Stimulated activated naive CD4-positive, alpha-beta T cell treated with Interleukin-2 at 50 U/mL for 16 hours (primary cell): ENCODE data around the gene SINHCAF.
"Not testable (repeated sequence)": the region's sequence is repeated elsewhere in the genome, so short reads cannot be mapped to it uniquely, and the experiment has no call there.

Source experiments
- DNase-seq: peaks from one replicate; lab custom pipeline; 2025; lab: John Stamatoyannopoulos, UW

Gene SINHCAF

GRCh38 chr12:31263661-31264060 lies 62.3 kb downstream of the SINHCAF start:
- DNase-seq = no peak

- DNase-seq = no peak
Observed at GRCh38 chr12:31261744-31262143, 64.2 kb downstream of the SINHCAF start.

GRCh38 chr12:31260840-31261239 lies 65.1 kb downstream of the SINHCAF start:
- no peak for DNase-seq

GRCh38 chr12:31259136-31259886 lies 66.6 kb downstream of the SINHCAF start:
- no peak for DNase-seq

- no peak for DNase-seq
Observed at GRCh38 chr12:31257784-31258183, 68.2 kb downstream of the SINHCAF start.

- not testable (repeated sequence) for DNase-seq
Observed at GRCh38 chr12:31251707-31252611, 74.0 kb downstream of the SINHCAF start.

- DNase-seq = no peak
Observed at GRCh38 chr12:31250179-31250578, 75.8 kb downstream of the SINHCAF start.

- no peak for DNase-seq
Observed at GRCh38 chr12:31249356-31249755, 76.6 kb downstream of the SINHCAF start.

GRCh38 chr12:31248815-31249214 lies 77.1 kb downstream of the SINHCAF start:
- DNase-seq = no peak

GRCh38 chr12:31248337-31248736 lies 77.6 kb downstream of the SINHCAF start:
- DNase-seq = no peak

GRCh38 chr12:31246470-31246850 lies 79.5 kb downstream of the SINHCAF start:
- DNase-seq = no peak

GRCh38 chr12:31245822-31246469 lies 80.0 kb downstream of the SINHCAF start:
- DNase-seq = no peak

GRCh38 chr12:31242418-31242817 lies 83.5 kb downstream of the SINHCAF start:
- DNase-seq = not testable (repeated sequence)

GRCh38 chr12:31238764-31239387 lies 87.1 kb downstream of the SINHCAF start:
- peak; percentile 44 for DNase-seq

- DNase-seq = not testable (repeated sequence)
Observed at GRCh38 chr12:31238333-31238732, 87.6 kb downstream of the SINHCAF start.

GRCh38 chr12:31236998-31237637 lies 88.8 kb downstream of the SINHCAF start:
- no peak for DNase-seq

- no peak for DNase-seq
Observed at GRCh38 chr12:31235868-31236395, 90.0 kb downstream of the SINHCAF start.

- no peak for DNase-seq
Observed at GRCh38 chr12:31234955-31235867, 90.7 kb downstream of the SINHCAF start.

GRCh38 chr12:31234053-31234840 lies 91.7 kb downstream of the SINHCAF start:
- no peak for DNase-seq
